CD14-positive monocyte (primary cell): ENCODE measurements around the gene CDC14A. TPM values are rescaled to one million over a fixed set of nuclear protein-coding genes. Genes with fewer than 3 reads are reported as not detected.
"Not testable (repeated sequence)": the region's sequence is repeated elsewhere in the genome, so short reads cannot be mapped to it uniquely, and the experiment has no call there.

Experiments
- DNase-seq, 3 donors: peaks; one replicate each; pipeline ENCODE4 v3.0.0-alpha.2; 2011 to 2022
- H2AFZ ChIP-seq: 2 replicates; pipeline ENCODE4 v1.6.0; 2012; ENCODE audit warnings: mild to moderate bottlenecking, low read depth, low read length, inconsistent platforms; ENCODE audit not compliant: insufficient read depth, poor library complexity, severe bottlenecking
- H3K27ac ChIP-seq, 2 donors: 1 replicate in 1 of 2; 2 replicates in 1 of 2; pipeline ENCODE4 v1.5.1; 2012 to 2013; ENCODE audit warnings: low read length in 2 of 2, control low read depth in 1 of 2, inconsistent platforms in 1 of 2, low read depth in 1 of 2, mild to moderate bottlenecking in 1 of 2
- H3K27me3 ChIP-seq, 2 donors: one replicate each; pipeline versions ENCODE4 v1.6.0 to v1.6.1; 2011 to 2013; ENCODE audit warnings: low read length in 2 of 2; ENCODE audit not compliant: control insufficient read depth in 2 of 2, insufficient read depth in 2 of 2
- H3K36me3 ChIP-seq, 2 donors: replicated peaks in 1 of 2; 1 replicate in 1 of 2; 2 replicates in 1 of 2; pipeline versions ENCODE4 v1.5.1 to v1.6.1; 2012 to 2013; ENCODE audit warnings: low read length in 2 of 2, control low read depth in 1 of 2, inconsistent platforms in 1 of 2, mild to moderate bottlenecking in 1 of 2; ENCODE audit not compliant: insufficient read depth in 2 of 2, control insufficient read depth in 1 of 2
- H3K4me1 ChIP-seq, 2 donors: 1 replicate in 1 of 2; 2 replicates in 1 of 2; pipeline versions ENCODE4 v1.5.1 to v1.6.1; 2012 to 2013; ENCODE audit warnings: low read length in 2 of 2, control low read depth in 1 of 2, inconsistent platforms in 1 of 2, mild to moderate bottlenecking in 1 of 2, moderate library complexity in 1 of 2; ENCODE audit not compliant: insufficient read depth in 2 of 2, control insufficient read depth in 1 of 2
- H3K4me2 ChIP-seq: replicated peaks from 2 replicates; pipeline ENCODE3; 2012; ENCODE audit warnings: low read length, moderate library complexity, mild to moderate bottlenecking; ENCODE audit not compliant: poor library complexity, severe bottlenecking; ENCODE audit errors: extremely low read depth
- H3K4me3 ChIP-seq, 3 experiments: fragments of 200-600 bp in 1 of 3; sonication (generic) in 1 of 3; replicated peaks in 1 of 3; 1 replicate in 2 of 3; 2 replicates in 1 of 3; pipeline ENCODE4 v1.5.1; 2011 to 2013; ENCODE audit warnings: low read length in 3 of 3, mild to moderate bottlenecking in 3 of 3, control low read depth in 2 of 3, low read depth in 2 of 3, inconsistent platforms in 1 of 3, moderate library complexity in 1 of 3
- H3K79me2 ChIP-seq: 2 replicates; pipeline ENCODE4 v1.6.0; 2012; ENCODE audit warnings: mild to moderate bottlenecking, control low read depth, inconsistent platforms, low read length, moderate library complexity; ENCODE audit not compliant: insufficient read depth
- H3K9ac ChIP-seq: 2 replicates; pipeline ENCODE4 v1.6.0; 2017; ENCODE audit warnings: low read length, mild to moderate bottlenecking; ENCODE audit not compliant: insufficient read depth, poor library complexity, severe bottlenecking
- H3K9me3 ChIP-seq, 2 donors: replicated peaks in 1 of 2; 1 replicate in 1 of 2; 2 replicates in 1 of 2; pipeline versions ENCODE4 v1.5.1 to v1.6.1; 2012 to 2013; ENCODE audit warnings: low read length in 2 of 2, control low read depth in 1 of 2; ENCODE audit not compliant: control insufficient read depth in 1 of 2, insufficient read depth in 1 of 2
- H4K20me1 ChIP-seq: 2 replicates; pipeline ENCODE4 v1.6.0; 2012; ENCODE audit warnings: mild to moderate bottlenecking, low read length, control low read depth, moderate library complexity; ENCODE audit not compliant: insufficient read depth
- H3K27ac Mint-ChIP-seq, 7 donors: one replicate each; pipeline ENCODE4 v1.8.0; 2020; ENCODE audit warnings: mild to moderate bottlenecking in 7 of 7, mixed read lengths in 7 of 7, moderate library complexity in 6 of 7, inconsistent platforms in 2 of 7
- H3K27me3 Mint-ChIP-seq, 3 donors: one replicate each; pipeline ENCODE4 v1.8.0; 2021 to 2022; ENCODE audit warnings: low read depth in 3 of 3, mild to moderate bottlenecking in 3 of 3, mixed read lengths in 3 of 3, moderate library complexity in 3 of 3, inconsistent platforms in 1 of 3
- H3K36me3 Mint-ChIP-seq, 2 donors: one replicate each; pipeline ENCODE4 v1.8.0; 2020; ENCODE audit warnings: mixed read lengths in 2 of 2, inconsistent platforms in 1 of 2, mild to moderate bottlenecking in 1 of 2
- H3K4me1 Mint-ChIP-seq: one replicate; pipeline ENCODE4 v1.8.0; 2020; ENCODE audit warnings: mild to moderate bottlenecking, mixed read lengths
- H3K4me3 Mint-ChIP-seq, 2 donors: one replicate each; pipeline ENCODE4 v1.8.0; 2020; ENCODE audit warnings: mild to moderate bottlenecking in 2 of 2, mixed read lengths in 2 of 2, moderate library complexity in 1 of 2
- H3K9me3 Mint-ChIP-seq, 7 donors: one replicate each; pipeline ENCODE4 v1.8.0; 2020 to 2022; ENCODE audit warnings: mixed read lengths in 7 of 7, mild to moderate bottlenecking in 6 of 7, moderate library complexity in 6 of 7, inconsistent platforms in 2 of 7
- WGBS: methylation state at CpG from one replicate; pipeline ENCODE4 v1.1.5; 2013; ENCODE audit warnings: missing lambda C conversion rate; ENCODE audit not compliant: insufficient coverage; 5-methylcytosine and 5-hydroxymethylcytosine counted together
- intact Hi-C, 2 donors: fragments of 100-400 bp; cut with micrococcal nuclease; formaldehyde crosslinking; loops; one replicate each; pipeline versions ENCODE4 v1.15.0 to v1.15.1; 2023
- polyA plus RNA-seq, 3 donors: library from polyadenylated mRNA; depleted of rRNA in 1 of 3; unstranded in 2 of 3; stranded (reverse) in 1 of 3; fragments of 300-500 nt in 2 of 3; fragments of >200 nt in 1 of 3; fragmentation: Illumina TruSeq in 2 of 3; gene quantifications; 1 replicate in 2 of 3; 2 replicates in 1 of 3; pipeline ENCODE4 v1.2.3, GENCODE V29; 2012 to 2021
- TF ChIP-seq, protein P1 (sequence below): fragments of 200-600 bp; IDR thresholded peaks from one replicate; pipeline ENCODE4 v1.8.0; 2022; ENCODE audit warnings: antibody characterized with exemption, mild to moderate bottlenecking

The CDC14A gene
- polyA plus RNA-seq, 3 donors, result 4.2 to 9.2 (median 6.1) TPM

DNA sequence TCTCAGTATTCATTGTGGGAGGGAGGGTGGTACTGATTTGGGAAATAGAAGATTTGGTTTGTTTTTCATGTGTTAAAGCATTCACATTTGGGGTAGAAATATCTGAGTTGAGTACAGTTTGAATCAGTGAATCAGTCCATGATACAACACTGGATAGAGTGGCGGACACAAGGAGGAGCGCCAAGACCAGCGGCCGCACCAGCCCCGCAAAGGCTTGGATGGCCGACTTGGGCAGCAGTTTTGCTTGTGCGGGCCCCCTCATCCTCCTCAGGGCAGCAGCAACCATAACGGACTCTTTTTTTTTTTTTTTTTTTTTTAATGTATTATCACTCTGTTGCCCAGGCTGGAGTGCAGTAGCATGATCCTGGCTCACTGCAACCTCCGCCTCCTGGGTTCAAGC, 20.0 kb upstream of the CDC14A start:
- Mint-ChIP-seq H3K27ac (no peak overlapping the region), H3K9me3 (no peaks in the 10 kb centered on the region), H3K27me3 (peaks cover 0 to 2% (median 0%) of the 10 kb centered on the region in 3 donors), H3K36me3 (no peaks in the 10 kb centered on the region), H3K4me1 (no peaks in the 10 kb centered on the region), H3K4me3 (no peak overlapping the region)
- H3K27ac ChIP-seq, result no peak overlapping the region
- H3K9me3 ChIP-seq, result no peaks in the 10 kb centered on the region
- DNase-seq, result no peak
- TF ChIP-seq, protein P1, sequence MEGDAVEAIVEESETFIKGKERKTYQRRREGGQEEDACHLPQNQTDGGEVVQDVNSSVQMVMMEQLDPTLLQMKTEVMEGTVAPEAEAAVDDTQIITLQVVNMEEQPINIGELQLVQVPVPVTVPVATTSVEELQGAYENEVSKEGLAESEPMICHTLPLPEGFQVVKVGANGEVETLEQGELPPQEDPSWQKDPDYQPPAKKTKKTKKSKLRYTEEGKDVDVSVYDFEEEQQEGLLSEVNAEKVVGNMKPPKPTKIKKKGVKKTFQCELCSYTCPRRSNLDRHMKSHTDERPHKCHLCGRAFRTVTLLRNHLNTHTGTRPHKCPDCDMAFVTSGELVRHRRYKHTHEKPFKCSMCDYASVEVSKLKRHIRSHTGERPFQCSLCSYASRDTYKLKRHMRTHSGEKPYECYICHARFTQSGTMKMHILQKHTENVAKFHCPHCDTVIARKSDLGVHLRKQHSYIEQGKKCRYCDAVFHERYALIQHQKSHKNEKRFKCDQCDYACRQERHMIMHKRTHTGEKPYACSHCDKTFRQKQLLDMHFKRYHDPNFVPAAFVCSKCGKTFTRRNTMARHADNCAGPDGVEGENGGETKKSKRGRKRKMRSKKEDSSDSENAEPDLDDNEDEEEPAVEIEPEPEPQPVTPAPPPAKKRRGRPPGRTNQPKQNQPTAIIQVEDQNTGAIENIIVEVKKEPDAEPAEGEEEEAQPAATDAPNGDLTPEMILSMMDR, result no peak
- H3K4me2 ChIP-seq, result no peak overlapping the region
- no peaks in the 10 kb centered on the region for H3K27me3 ChIP-seq
- no peaks in the 10 kb centered on the region for H3K36me3 ChIP-seq
- 100% methylated on average over 4 of the region's 9 CpGs for whole genome bisulfite sequencing
- H3K4me3 ChIP-seq, result no peak overlapping the region
- intact Hi-C loops, result no loop called here
- no peaks in the 10 kb centered on the region for H3K4me1 ChIP-seq
- no peaks in the 10 kb centered on the region for H3K79me2 ChIP-seq
- no peaks in the 10 kb centered on the region for H4K20me1 ChIP-seq
- no peak overlapping the region for H3K9ac ChIP-seq
- H2AFZ ChIP-seq, result no peak overlapping the region

DNA sequence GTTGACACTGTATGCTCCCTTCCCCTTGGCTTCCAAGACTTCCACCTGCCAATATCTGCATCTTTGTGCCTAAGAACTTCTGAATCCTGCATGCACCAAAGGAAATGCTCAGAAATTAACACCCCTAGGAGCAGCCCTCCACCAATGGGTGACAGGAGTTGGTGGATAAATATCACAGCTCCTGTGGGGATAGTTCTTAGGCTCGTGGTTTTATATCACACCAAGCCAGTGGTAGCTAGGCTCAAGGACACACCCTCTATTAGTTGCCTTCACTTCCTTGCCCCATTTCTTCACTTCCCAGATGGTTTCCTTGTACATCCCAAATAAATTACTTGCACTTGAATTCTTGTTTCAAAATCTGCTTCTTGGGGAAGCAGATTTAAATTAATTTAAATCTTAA, 16.9 kb upstream of the CDC14A start:
- Histone ChIP-seq H4K20me1 (no peaks in the 10 kb centered on the region), H3K79me2 (no peaks in the 10 kb centered on the region), H3K4me1 (no peaks in the 10 kb centered on the region), H3K27ac (no peak overlapping the region), H3K27me3 (no peaks in the 10 kb centered on the region), H3K9me3 (no peaks in the 10 kb centered on the region), H3K36me3 (no peaks in the 10 kb centered on the region), H2AFZ (no peak overlapping the region), H3K9ac (no peak overlapping the region), H3K4me2 (no peak overlapping the region), H3K4me3 (no peak overlapping the region)
- Mint-ChIP-seq H3K4me1 (no peaks in the 10 kb centered on the region), H3K36me3 (no peaks in the 10 kb centered on the region), H3K9me3 (peaks cover 0 to 3% (median 0%) of the 10 kb centered on the region in 7 donors), H3K4me3 (no peak overlapping the region), H3K27ac (no peak overlapping the region), H3K27me3 (peaks cover 0 to 7% (median 0%) of the 10 kb centered on the region in 3 donors)
- DNase-seq, result no peak
- no CpG with 5 or more reads among the region's 1 CpG for WGBS
- TF ChIP-seq, protein P1, result no peak
- intact Hi-C loops, result no loop called here

DNA sequence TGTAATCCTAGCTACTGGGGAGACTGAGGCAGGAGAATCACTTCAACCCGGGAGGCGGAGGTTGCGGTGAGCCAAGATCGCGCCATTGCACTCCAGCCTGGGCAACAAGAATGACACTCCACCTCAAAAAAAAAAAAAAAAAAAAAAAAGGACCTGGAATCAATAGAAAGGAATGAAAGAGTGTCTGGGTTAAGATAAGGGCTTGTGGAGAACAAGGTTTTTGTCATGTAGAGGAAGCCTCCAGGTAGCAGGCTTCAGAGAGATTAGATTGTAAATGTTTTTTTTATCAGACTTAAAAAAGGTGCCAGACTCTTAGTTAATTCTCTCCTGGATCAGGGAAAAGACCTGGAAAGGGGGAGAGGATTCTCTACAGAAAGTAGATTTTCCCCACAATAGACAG, 14.4 kb upstream of the CDC14A start:
- H4K20me1 ChIP-seq, H3K4me1 ChIP-seq, H3K9me3 Mint-ChIP-seq, H3K27ac Mint-ChIP-seq, DNase-seq, H3K4me3 ChIP-seq, H3K4me3 Mint-ChIP-seq, H3K27me3 Mint-ChIP-seq, H3K4me2 ChIP-seq, H3K9ac ChIP-seq, H3K79me2 ChIP-seq, H2AFZ ChIP-seq, H3K9me3 ChIP-seq, H3K4me1 Mint-ChIP-seq, H3K36me3 ChIP-seq, intact Hi-C loops, H3K27ac ChIP-seq, H3K36me3 Mint-ChIP-seq, H3K27me3 ChIP-seq: not testable (repeated sequence)
- no CpG with 5 or more reads among the region's 5 CpGs for WGBS

DNA sequence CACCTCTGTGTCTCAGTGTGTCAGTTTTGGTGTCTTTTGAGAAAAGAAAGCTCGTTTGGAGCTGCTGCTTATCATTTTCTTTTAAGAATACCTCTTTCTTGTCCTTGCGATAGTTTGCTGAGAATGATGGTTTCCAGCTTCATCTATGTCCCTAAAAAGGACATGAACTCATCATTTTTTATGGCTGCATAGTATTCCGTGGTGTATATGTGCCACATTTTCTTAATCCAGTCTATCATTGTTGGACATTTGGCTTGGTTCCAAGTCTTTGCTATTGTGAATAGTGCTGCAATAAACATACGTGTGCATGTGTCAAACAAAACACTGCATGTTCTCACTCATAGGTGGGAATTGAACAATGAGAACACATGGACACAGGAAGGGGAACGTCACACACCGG, 12.6 kb upstream of the CDC14A start:
- H3K4me3 Mint-ChIP-seq, H3K4me1 ChIP-seq, H3K36me3 Mint-ChIP-seq, H3K36me3 ChIP-seq, intact Hi-C loops, H3K4me3 ChIP-seq, DNase-seq, H3K9me3 ChIP-seq, H3K27me3 Mint-ChIP-seq, H3K79me2 ChIP-seq, H3K27ac Mint-ChIP-seq, H4K20me1 ChIP-seq, H2AFZ ChIP-seq, H3K9me3 Mint-ChIP-seq, H3K27me3 ChIP-seq, H3K27ac ChIP-seq, H3K4me2 ChIP-seq, H3K9ac ChIP-seq, H3K4me1 Mint-ChIP-seq: not testable (repeated sequence)
- no CpG with 5 or more reads among the region's 6 CpGs for WGBS
